HEK293 (cell line): ENCODE results near the gene OGFRL1.

Experiments
- CTCF ChIP-seq: fragments of 450-650 bp; formaldehyde crosslinking; IDR thresholded peaks from 2 replicates; pipeline ENCODE4 v1.5.1; 2016; ENCODE audit warnings: missing biosample characterization, missing genetic modification characterization
- GLIS1 ChIP-seq: fragments of 450-650 bp; formaldehyde crosslinking; IDR thresholded peaks from 2 replicates; pipeline ENCODE4 v1.5.1; 2016; ENCODE audit warnings: missing biosample characterization, missing genetic modification characterization
- KLF8 ChIP-seq: fragments of 450-650 bp; formaldehyde crosslinking; IDR thresholded peaks from 2 replicates; pipeline ENCODE4 v1.5.1; 2016; ENCODE audit warnings: missing biosample characterization, missing genetic modification characterization
- KLF9 ChIP-seq: fragments of 450-650 bp; formaldehyde crosslinking; IDR thresholded peaks from 2 replicates; pipeline ENCODE4 v1.5.1; 2016; ENCODE audit warnings: missing biosample characterization, missing genetic modification characterization, low read depth
- RBAK ChIP-seq: fragments of 450-650 bp; formaldehyde crosslinking; IDR thresholded peaks from 2 replicates; pipeline ENCODE4 v1.5.1; 2016; ENCODE audit warnings: missing biosample characterization, missing genetic modification characterization
- YY1 ChIP-seq: fragments of 450-650 bp; formaldehyde crosslinking; IDR thresholded peaks from 2 replicates; pipeline ENCODE4 v1.5.1; 2018; ENCODE audit warnings: missing biosample characterization, missing genetic modification characterization
- ZNF114 ChIP-seq: fragments of 450-650 bp; formaldehyde crosslinking; IDR thresholded peaks from 2 replicates; pipeline ENCODE4 v1.5.0; 2017; ENCODE audit warnings: missing biosample characterization, missing genetic modification characterization
- ZNF121 ChIP-seq: fragments of 450-650 bp; formaldehyde crosslinking; IDR thresholded peaks from 2 replicates; pipeline ENCODE4 v1.5.1; 2016; ENCODE audit warnings: missing biosample characterization, missing genetic modification characterization
- ZNF140 ChIP-seq: fragments of 450-650 bp; formaldehyde crosslinking; IDR thresholded peaks from 2 replicates; pipeline ENCODE4 v1.5.1; 2016; ENCODE audit warnings: missing biosample characterization, missing genetic modification characterization
- ZNF274 ChIP-seq, 2 experiments: fragments of 200-500 bp in 1 of 2; fragments of 450-650 bp in 1 of 2; sonication (Bioruptor generic) in 1 of 2; formaldehyde crosslinking in 1 of 2; IDR thresholded peaks; 2 replicates each; pipeline versions ENCODE4 v1.5.1 to v1.6.1; 2014 to 2016; ENCODE audit warnings: borderline replicate concordance in 1 of 2, inconsistent platforms in 1 of 2, low read length in 1 of 2, missing biosample characterization in 1 of 2, missing genetic modification characterization in 1 of 2
- ZNF558 ChIP-seq: fragments of 450-650 bp; formaldehyde crosslinking; IDR thresholded peaks from 2 replicates; pipeline ENCODE4 v1.5.1; 2016; ENCODE audit warnings: missing biosample characterization, missing genetic modification characterization
- ZNF791 ChIP-seq: fragments of 450-650 bp; formaldehyde crosslinking; IDR thresholded peaks from 2 replicates; pipeline ENCODE4 v1.5.1; 2016; ENCODE audit warnings: missing biosample characterization, missing genetic modification characterization
- TF ChIP-seq, protein P1 (sequence below): IDR thresholded peaks from 2 replicates; pipeline ENCODE4 v1.6.1; 2011; ENCODE audit warnings: mild to moderate bottlenecking, low read depth, low read length, borderline replicate concordance
- TF ChIP-seq, protein P2 (sequence below): fragments of 450-650 bp; formaldehyde crosslinking; IDR thresholded peaks from 2 replicates; pipeline ENCODE4 v1.5.1; 2016; ENCODE audit warnings: missing biosample characterization, missing genetic modification characterization, low read depth

GRCh38 chr6:71298459-71298858 lies 9.8 kb downstream of the OGFRL1 start:
- TF ChIP-seq, protein P1, sequence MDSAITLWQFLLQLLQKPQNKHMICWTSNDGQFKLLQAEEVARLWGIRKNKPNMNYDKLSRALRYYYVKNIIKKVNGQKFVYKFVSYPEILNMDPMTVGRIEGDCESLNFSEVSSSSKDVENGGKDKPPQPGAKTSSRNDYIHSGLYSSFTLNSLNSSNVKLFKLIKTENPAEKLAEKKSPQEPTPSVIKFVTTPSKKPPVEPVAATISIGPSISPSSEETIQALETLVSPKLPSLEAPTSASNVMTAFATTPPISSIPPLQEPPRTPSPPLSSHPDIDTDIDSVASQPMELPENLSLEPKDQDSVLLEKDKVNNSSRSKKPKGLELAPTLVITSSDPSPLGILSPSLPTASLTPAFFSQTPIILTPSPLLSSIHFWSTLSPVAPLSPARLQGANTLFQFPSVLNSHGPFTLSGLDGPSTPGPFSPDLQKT: no peak
- no peak for TF ChIP-seq RBAK (tag by site-specific recombination)
- no peak for TF ChIP-seq YY1 (tag by site-specific recombination)
- no peak for TF ChIP-seq CTCF
- TF ChIP-seq GLIS1 (tag by site-specific recombination): no peak
- TF ChIP-seq ZNF114: no peak
- TF ChIP-seq KLF9 (tag by site-specific recombination): no peak
- TF ChIP-seq KLF8 (tag by site-specific recombination): no peak
- no peak for TF ChIP-seq ZNF121 (tag by site-specific recombination)
- TF ChIP-seq ZNF140 (tag by site-specific recombination): no peak
- no peak for TF ChIP-seq ZNF558
- TF ChIP-seq ZNF274 (IDR thresholded peaks at IDR 0.05; ENCODE audit: low read length): no peak
- no peak for TF ChIP-seq ZNF274 (tag by site-specific recombination; IDR thresholded peaks at IDR 0.05; ENCODE audit: borderline replicate concordance)
- no peak for TF ChIP-seq ZNF791 (tag by site-specific recombination)
- TF ChIP-seq, protein P2, sequence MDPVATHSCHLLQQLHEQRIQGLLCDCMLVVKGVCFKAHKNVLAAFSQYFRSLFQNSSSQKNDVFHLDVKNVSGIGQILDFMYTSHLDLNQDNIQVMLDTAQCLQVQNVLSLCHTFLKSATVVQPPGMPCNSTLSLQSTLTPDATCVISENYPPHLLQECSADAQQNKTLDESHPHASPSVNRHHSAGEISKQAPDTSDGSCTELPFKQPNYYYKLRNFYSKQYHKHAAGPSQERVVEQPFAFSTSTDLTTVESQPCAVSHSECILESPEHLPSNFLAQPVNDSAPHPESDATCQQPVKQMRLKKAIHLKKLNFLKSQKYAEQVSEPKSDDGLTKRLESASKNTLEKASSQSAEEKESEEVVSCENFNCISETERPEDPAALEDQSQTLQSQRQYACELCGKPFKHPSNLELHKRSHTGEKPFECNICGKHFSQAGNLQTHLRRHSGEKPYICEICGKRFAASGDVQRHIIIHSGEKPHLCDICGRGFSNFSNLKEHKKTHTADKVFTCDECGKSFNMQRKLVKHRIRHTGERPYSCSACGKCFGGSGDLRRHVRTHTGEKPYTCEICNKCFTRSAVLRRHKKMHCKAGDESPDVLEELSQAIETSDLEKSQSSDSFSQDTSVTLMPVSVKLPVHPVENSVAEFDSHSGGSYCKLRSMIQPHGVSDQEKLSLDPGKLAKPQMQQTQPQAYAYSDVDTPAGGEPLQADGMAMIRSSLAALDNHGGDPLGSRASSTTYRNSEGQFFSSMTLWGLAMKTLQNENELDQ (tag by site-specific recombination): no peak
